Measurements from ENCODE around the gene HECW1.
"Not testable (repeated sequence)": the region's sequence is repeated elsewhere in the genome, so short reads cannot be mapped to it uniquely, and the experiment has no call there.

Gene HECW1

GRCh38 chr7:43588477-43589132 lies 476.2 kb downstream of the HECW1 start:
- no peak for DNase-seq

- no peak for DNase-seq
These were observed 476.7 kb downstream of the HECW1 start for GRCh38 chr7:43589133-43589478.

GRCh38 chr7:43589728-43590127 lies 477.3 kb downstream of the HECW1 start:
- no peak for DNase-seq

GRCh38 chr7:43590862-43591557 lies 478.6 kb downstream of the HECW1 start:
- DNase-seq = no peak

GRCh38 chr7:43591558-43592180 lies 479.2 kb downstream of the HECW1 start:
- no peak for DNase-seq

GRCh38 chr7:43592326-43592725 lies 479.9 kb downstream of the HECW1 start:
- no peak for DNase-seq

- no peak for DNase-seq
These were observed 480.6 kb downstream of the HECW1 start for GRCh38 chr7:43593010-43593409.

- DNase-seq = no peak
These were observed 481.6 kb downstream of the HECW1 start for GRCh38 chr7:43594020-43594419.

GRCh38 chr7:43596426-43596825 lies 484.0 kb downstream of the HECW1 start:
- not testable (repeated sequence) for DNase-seq

GRCh38 chr7:43600056-43600455 lies 487.6 kb downstream of the HECW1 start:
- no peak for DNase-seq

- no peak for DNase-seq
These were observed 489.8 kb downstream of the HECW1 start for GRCh38 chr7:43602256-43602655.

- no peak for DNase-seq
These were observed 491.8 kb downstream of the HECW1 start for GRCh38 chr7:43604251-43604650.

- no peak for DNase-seq
These were observed 496.6 kb downstream of the HECW1 start for GRCh38 chr7:43609097-43609496.

- DNase-seq = no peak
These were observed 499.7 kb downstream of the HECW1 start for GRCh38 chr7:43612128-43612527.

- DNase-seq = no peak
These were observed 500.4 kb downstream of the HECW1 start for GRCh38 chr7:43612599-43613589.
